NCI-H2029 treated with DMSO at 0.1 percent for 48 hours (cell line): ENCODE data around the gene MPPE1.
"Not testable (repeated sequence)": the region's sequence is repeated elsewhere in the genome, so short reads cannot be mapped to it uniquely, and the experiment has no call there.

ENCODE experiments used
- DNase-seq: peaks from one replicate; lab custom pipeline; 2025; lab: John Stamatoyannopoulos, UW

MPPE1 gene

DNA sequence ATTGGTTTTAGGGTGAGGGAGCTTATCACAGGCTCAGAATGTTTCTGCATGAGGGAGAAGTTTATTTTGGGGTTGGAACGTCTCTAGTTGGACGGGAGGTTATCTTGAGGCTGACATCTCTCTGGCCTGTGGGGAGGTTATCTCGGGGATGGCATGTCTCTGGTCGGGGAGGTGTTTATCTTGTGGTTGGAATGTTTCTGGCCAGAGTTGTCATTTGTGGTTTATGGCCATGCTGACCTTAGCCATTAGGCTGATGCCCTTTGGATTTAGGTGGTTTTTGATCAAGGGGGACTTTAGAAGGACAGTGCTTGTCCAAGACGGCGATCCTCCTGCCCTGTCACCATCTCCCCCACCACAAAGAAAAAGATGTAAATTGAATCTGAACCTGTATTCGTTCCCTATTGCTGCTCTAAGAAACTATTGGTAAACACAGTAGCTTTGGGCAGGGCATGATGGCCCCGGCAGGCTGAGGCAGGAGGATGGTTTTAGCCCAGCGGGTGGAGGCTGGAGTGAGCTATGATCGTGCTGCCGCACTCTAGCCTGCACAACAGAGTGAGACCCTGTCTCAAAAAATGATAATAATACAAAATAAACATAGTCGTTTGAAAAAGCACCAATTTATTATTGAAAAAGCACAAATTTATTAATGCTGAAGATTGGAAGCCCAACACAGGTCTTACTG is 17.8 kb upstream of the MPPE1 start:
- no peak for DNase-seq

DNA sequence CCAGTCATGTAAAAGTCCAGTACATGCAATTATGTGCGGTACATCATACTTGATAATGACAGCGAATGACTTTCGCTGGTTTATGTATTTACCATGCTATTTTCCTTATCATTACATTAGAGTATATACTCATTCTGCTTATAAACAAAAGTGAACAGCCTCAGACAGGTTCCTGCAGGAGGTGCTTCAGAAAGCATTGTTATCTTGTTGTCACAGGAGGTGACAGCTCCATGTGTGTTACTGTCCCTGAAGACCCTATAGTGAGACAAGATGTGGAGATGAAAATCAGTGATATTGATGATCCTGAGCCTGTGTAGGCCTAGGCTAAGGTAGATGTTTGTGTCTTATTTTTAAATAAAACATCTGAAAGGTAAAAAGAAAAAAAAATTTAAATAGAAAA is 15.3 kb upstream of the MPPE1 start:
- no peak for DNase-seq

DNA sequence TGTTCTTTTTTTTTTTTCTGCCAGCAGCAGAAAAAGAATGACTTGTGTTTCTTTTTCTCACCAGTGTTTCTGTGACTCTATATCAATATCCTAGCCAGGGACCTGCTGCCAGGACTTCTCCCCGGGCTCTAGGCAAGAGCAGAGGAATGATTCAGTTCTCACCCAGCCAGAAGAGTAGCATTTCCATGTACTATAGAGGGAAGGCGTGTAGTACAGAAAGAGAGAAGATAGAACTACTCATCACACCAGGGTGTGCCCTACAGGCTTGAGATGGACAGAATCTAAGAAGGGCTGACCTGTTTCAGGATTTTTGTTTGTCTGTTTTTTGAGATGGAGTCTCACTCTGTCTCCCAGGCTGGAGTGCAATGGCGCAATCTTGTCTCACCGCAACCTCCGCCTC is 11.4 kb upstream of the MPPE1 start:
- DNase-seq: not testable (repeated sequence)

DNA sequence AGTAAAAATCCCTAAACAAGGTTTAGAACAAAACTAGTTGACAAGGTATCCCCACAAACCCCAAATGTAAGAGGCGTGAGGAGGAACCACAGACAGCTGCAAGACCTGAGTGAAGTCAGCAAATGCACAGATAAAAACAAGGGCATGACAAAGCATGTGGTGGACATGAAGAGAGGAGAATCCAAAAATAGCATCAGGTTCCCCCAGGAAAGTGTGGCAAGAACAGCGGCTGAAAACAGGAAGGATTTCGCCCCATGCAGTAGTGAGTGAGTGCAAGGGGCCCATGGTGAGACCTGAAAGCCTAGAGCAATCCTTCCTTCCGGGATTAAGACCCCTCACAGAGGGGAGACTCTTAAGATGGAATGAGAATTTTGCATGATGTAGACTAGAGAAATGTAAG is 8.8 kb upstream of the MPPE1 start:
- not testable (repeated sequence) for DNase-seq

DNA sequence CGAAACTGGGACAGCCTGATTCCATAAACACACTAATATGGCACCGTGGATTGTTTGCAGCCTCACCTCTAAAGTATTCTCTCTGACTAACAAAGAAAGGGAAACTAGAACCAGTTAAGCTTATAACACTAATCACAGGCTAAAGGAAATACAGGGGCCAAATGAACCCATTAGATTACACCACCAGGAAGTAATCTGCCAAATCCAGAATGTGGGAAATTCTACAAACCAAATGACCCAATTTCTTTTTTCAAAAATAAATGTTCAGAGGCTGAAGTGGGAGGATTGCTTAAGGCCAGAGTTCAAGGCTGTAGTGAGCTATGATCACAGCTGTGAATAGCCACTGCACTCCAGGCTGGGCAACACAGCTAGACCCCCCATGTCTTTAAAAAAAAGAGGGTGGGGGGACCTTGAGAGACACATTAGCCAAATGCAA is 1.5 kb upstream of the MPPE1 start:
- DNase-seq: peak; percentile 45

DNA sequence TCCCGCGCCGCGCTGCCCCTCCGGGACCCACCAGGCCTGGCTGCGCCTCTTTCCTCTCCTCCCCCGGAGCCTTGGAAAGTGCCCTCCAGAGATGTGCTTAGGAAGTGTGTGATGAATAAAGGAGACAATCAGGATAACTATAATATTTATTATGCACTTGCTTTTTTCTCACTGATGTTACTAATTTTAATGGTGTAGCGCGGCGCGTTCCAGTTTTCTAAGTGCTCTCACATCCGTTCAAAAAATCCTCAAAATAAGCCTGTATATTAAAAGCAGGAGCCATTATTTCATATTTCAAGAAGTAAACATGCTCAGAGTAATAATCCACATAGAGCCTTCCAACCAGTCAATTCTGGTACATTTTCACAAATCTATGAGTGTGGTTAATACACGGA is 941 bp upstream of the MPPE1 start:
- DNase-seq: no peak

DNA sequence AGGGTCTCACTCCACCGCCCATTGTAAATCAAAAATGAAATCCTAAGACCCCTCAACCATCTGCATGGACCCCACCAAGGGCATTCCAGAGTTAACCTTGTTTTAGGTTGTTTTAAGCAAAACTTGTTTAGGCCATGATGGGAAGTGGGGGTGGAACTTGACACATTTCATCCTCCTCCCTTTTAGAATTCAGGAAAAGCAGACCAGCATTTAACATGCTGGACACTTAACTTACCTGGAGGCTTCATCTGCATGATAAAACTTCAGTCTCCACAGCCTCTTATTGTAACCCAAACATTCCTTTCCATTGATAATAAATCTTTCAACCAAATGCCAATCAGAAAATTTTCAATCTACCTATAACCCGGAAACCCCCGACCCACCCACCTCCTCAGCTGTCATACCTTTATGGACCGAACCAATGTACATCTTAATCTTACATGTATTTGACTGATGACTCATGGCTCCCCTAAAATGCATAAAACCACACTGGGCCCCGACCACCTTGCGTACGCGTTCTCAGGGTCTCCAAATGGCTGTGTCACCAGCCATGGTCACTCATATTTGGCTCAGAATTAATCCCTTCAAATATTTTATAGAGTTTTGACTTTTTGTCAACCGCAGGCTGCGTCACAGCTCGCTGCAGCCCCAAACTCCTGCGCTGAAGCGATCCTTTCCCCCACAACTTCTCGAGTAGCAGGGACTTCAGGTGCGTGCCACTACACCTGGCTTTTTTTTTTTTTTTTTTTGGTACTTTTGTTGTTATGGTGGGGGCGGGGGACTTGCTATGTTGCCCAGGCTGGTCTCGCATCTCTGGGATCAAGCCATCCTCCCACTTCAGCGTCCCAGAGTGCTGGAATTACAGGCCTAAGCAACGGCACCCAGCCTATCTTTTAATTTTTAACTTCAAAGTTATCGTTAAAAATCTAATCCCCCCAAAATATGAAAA is 917 bp downstream of the MPPE1 start:
- no peak for DNase-seq

DNA sequence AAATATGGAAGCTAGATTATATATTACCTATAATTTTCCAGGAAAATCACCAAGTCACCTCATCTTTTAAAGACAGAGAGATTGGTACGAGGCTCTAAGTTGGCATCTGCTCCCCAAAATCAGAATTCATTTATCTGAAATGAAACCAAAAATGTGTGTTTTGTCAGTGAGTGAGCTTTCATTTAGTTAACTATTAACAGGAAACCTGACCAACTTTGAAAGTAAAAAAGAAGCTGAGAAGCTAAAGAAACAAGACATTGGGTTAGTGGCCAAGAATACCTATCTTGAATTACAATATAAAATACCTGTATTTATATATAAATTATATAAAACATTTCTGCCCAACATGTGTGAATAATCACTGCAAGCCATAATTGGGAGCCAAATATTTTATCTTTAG is 1.9 kb downstream of the MPPE1 start:
- no peak for DNase-seq

DNA sequence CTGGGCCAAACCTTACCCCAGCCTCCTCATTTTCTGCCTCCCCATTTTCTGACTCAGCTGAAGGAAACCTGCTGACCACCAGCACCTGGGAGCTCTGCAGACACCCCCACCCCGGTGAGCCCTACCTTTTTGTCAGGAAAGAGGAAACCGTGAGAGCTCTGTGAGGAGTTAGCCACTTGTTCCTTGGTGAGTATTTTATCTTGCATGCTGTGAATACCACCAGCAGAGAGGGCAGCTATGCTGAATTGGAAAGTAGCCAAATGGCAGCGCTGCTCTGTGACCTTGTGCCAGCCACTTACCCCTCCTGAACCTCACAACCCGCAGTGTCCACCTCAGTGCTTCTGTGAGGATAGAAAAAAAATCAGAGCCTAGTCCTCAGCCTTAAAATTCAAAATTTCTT is 2.5 kb downstream of the MPPE1 start:
- DNase-seq: no peak

DNA sequence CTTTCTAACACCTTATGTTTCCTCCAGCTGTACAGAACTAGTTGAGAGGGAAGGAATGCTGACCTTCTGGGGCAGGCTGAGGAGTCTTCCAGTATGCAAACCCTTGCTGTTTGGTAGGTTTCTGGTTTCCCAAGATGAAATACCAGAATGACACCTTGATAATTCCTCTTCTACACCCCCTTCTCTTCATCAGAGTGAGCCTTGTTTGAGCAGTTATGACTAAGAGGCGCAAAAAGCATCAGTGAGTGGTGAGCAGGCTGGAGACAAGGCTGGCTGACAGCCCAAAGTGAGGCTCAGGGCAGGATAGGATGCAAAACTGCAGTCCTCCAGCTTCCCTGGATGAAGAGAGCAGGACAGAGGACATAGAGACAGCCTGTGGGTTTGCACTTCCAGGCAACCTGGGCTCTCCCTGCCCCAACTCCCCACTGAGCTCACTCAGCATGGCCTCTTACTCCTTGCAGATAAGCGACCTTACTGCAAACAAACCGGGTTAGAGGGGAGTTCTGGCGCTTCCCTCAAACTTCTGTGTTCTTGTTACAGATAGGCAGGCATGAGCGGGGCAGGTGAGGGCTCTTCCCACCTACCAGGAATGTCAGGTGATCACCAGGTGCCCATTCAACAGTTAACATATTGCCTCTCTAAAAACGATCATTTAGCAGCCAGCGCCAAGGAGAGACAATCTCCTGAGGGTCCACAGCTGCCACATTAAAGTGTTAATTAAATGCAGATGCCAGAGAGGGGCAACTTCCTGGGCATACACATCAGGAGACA is 5.4 kb downstream of the MPPE1 start:
- no peak for DNase-seq

DNA sequence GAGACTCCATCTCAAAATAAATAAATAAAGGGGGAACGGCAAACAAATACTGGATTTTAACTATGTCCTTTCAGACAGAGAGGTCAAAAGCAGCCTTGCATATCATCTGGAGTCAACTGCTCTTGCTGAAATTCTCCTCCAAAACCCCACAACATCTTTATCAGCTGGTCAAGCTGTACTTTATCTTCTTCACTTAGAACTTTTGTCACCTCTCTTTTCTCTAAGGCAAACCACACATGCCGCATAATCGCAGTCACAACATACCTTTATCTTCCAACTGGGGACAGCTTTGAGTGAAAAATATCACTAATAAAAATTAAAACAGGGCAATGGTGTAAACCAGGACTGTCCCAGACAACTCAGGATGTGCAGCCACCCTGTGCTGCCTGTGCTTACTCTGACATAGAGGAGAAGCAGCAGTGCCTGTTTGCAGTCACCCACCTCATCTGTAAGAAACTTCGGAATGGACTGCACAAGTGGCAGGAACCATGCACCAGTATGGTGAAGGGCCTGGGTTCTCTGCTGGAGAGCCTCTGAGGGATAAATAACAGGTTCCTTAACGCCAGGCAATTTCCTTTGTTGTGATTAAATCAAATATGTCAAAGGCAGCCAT is 6.2 kb downstream of the MPPE1 start:
- DNase-seq: no peak

DNA sequence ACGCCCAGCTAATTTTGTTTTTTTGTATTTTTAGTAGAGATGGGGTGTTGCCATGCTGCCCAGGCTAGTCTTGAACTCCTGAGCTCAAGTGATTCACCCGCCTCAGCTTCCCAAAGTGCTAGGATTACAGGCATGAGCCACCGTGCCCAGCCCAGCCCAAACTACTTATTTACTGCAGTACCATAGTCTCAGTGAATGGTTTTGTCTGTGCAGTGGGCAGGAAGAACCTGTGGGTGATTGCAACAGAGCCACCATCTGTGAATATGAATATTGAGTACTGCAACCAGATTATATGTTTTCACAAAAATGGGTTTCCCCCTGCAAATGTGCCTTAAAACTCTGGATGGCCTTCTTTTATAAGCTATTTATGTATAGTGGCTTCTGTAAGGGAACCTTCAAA is 9.1 kb downstream of the MPPE1 start:
- no peak for DNase-seq

DNA sequence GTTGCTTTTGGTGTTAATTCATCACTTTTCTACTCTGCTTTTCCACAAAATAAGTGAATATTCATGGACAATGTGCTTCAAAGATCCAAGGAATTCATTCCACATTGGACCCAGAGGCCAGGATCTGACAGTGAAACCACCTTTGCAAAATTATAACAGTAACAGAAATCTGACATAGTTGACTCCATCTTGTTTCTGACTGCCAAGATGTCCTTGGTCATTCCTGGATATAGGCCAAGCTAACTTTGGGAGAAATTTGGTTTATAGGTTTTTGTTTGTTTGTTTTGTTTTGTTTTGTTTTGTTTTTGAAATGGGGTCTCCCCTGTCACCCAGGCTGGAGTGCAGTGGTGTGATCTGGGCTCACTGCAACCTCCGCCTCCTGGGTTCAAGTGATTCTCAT is 10.3 kb downstream of the MPPE1 start:
- no peak for DNase-seq

DNA sequence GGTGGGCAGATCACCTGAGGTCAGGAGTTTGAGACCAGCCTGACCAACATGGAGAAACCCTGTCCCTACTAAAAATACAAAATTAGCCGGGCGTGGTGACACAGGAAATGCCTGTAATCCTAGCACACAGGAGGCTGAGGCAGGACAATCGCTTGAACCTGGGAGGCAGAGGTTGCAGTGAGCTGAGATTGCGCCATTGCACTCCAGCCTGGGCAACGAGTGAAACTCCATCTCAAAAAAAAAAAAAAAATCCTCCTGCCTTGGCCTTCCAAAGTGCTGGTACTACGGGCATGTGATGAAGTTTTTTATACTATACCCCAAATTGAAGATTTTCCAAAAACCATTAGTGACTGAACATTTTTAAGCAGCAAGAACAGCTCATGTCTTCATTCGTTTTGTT is 15.7 kb downstream of the MPPE1 start:
- DNase-seq: not testable (repeated sequence)

DNA sequence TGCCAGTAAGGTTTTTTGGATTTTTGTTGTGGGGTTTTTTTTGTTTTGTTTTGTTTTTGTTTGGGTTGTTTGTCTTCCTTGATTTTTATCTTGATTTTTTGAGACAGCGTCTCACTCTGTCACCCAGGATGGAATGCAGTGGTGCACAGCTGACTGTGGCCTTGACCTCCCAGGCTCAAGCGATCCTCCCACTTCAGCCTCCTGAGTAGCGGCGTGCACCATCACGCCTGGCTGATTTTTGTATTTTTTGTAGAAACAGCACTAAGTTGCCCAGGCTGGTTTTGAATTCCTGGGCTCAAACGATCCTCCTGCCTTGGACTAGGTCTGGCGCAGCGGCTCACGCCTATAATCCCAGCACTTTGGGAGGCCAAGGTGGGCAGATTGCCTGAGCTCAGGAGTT is 16.4 kb downstream of the MPPE1 start:
- no peak for DNase-seq

DNA sequence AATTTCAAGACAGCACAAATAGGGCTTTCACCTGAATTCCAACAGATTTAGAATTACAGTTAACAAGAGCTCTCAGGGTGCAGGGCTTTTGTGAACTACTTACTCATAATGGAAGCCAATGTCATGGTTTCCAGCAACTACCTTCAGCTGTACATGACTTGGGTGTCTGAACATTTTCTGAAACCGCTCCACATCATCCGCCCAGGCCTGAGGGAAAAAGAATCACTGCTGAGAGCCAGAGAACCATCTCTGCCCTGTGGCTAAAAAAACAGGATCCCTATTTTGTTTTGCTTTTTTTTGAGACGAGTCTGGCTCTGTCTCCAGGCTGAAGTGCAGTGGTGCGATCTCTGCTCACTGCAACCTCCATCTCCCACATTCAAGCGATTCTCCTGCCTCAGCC is 18.8 kb downstream of the MPPE1 start:
- DNase-seq: no peak

DNA sequence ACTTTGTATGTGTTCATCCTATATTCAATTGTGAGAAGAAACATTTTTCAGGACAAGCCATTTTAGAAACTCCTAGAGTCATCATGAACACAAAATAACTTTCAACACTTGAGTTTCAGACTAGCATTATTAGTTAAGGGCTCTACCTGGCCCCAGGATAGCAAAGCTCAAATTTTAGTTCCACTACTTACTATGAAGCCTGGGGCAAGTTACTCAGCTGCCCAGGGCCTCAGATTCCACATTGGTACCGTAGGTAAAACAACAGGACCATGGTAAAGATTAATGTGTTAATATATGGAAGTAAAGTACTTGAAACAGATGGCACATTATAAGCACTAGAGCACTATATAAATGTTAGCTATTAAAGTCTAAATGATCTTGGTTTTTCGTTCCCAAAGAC is 19.4 kb downstream of the MPPE1 start:
- DNase-seq: no peak

DNA sequence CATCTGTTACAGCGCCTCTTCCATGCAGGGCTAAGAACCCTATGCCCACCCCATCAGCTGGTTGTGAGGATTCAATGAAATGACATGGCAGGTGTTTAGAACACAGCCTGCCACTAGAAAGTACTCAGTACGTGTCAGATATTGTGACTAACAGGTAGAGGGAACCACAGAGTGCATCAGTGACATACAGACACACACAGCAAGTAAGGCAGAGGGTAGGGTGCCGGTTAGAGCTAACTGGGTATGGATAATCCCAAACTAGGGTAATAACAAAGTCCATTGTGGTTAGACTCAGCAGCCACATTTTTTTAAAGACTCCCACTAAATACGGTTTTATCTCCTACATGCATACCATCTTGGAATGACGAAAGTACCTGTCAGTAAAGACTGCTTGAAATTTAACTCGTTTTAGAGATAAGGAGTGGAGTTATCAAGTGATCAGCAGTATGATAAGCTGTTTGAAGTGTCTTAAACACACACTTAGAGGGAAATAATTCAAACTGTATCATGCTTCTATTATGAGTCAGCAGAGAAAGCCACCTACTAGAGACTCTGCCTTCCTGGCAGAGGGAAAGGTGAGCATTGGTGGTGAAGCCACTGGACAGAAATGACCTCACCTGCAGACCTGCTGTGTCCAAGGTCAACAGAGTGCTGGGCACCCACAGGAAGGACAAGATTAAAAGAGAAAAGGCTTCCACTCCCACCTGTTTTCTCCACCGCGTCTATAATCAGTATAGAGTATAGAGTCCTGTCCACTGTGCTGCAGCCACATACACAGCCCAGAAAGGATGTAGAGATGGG is 20.6 kb downstream of the MPPE1 start:
- DNase-seq: no peak

DNA sequence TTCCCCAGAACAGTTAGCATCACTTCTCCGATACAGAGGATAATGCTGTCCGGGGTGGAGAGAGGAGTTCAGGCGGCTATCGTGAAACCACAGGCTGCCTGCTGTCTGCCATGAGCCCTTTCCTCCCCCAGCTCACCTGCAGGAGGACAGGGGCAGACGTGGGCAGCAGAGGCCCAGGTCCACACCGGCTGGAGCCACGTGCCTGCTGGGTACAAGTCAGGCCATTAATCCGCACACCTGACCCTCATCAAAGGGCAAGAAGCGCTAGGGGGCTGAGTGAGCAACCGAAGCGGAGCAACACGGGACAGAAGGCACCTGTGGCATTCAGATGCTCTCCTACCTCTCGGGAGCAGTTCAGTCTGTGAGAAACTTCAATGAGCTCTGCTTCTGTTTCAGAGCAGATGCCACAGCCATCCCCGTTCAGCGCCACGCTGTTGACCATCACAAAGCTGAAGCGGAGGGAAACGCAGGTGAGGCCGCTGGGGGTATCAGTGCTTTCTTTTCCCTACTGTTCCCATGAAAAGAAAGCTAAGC is 21.5 kb downstream of the MPPE1 start:
- no peak for DNase-seq

DNA sequence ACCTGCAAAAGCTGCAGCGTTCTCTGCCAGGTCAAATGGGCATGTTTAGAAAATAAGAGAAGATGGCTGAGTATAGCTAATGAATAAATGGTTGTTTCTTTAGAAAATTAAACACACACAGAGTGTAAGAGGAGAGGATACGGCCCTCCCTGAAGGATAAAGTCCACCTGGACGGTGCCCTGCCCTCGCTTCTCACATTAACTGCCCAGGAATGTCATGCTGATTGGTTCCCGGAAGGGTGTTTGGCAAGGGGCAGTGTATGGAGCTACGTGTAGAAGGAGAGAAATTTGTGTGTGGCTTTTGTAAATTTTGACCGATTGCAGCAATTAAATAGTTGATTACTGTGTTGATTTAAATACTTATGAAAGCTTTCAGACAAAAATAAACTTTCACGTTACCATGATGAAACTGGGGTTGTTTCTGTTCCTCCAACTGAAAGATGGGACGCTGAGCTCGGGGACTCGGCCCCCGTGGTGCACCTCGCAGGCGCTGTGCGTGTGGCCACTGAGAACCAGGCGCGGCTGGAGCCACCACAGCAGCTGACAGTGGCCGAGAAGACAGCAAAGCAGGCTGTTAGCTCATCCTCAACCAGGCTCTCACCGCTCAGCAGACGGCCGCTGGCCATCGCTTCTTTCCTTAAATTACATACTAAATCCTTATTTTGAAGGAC is 22.7 kb downstream of the MPPE1 start:
- no peak for DNase-seq
